ENCODE results near the gene METTL25B.

METTL25B gene

DNA sequence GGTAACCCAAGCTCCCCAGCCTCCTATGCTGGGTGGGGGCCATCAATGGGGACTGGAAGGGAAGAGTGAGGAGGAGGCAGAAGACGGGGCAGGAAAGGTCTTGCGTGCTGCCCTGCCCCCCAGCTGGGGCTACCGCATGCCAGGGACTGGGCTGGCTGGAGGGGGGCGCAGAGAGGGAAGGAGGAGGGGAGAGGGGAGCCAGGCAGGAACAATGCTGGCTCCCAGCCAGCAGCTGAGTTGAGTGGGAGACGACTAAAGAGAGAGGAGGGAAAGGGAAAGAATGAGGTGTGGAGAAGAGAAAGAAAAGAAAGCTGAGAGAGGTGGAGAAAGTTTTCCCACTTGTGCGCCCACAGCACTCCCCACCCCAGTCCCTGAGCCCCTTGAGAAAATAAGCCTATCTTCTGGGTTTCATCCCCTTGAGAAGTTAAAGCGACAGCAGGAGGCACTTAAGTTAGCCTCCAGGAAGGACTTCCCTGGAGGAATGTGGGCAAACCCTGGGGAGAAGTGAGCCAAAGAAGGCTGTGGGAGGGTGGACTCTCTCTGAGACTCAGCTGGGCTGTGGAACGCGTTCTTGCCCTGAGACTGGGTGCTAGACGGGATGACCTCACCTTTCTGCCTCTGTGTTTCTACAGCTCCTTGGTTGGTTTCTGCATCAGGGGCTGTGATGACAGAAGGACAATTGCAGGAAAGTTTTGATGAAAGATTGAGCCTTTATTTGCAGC, 38.2 kb upstream of the METTL25B start:
- no peak for DNase-seq (ENCODE audit: low spot score)
- Histone ChIP-seq H3K4me1 (ENCODE audit: control insufficient read depth in 2 of 2, insufficient read depth in 1 of 2, low read depth in 1 of 2, low read length in 2 of 2) (peaks cover 47 to 51% of the 10 kb centered on the region in 2 donors), H3K18ac (ENCODE audit: low read length) (peak overlapping the region; percentile 89), H2AK5ac (ENCODE audit: low read depth, low read length) (peak overlapping the region; percentile 64), H4K91ac (ENCODE audit: low read depth, low read length, poor library complexity) (no peak overlapping the region), H3K14ac (ENCODE audit: low read length) (no peak overlapping the region), H2BK120ac (ENCODE audit: low read depth, low read length) (no peak overlapping the region), H3K79me1 (ENCODE audit: low read depth, low read length) (no peaks in the 10 kb centered on the region), H3K4me3 (ENCODE audit: low read length in 2 of 2) (no peak overlapping the region), H4K8ac (ENCODE audit: low read depth, low read length) (no peak overlapping the region), H2BK5ac (ENCODE audit: low read length) (peak overlapping the region; percentile 63), H2BK12ac (ENCODE audit: low read length) (peak overlapping the region; percentile 8), H2BK15ac (ENCODE audit: low read length) (no peak overlapping the region), H2AFZ (ENCODE audit: low read length) (peak overlapping the region; percentile 31), H3K27ac (replicated peaks; ENCODE audit: low read length) (no peak overlapping the region), H3K4me2 (ENCODE audit: insufficient read depth, low read length, poor library complexity, severe bottlenecking) (peak overlapping the region; percentile 59), H3K9ac (ENCODE audit: low read depth, low read length, poor library complexity) (peak overlapping the region; percentile 66), H3K9me3 (replicated peaks in 1 of 2; ENCODE audit: control insufficient read depth in 2 of 2, insufficient read depth in 1 of 2, low read depth in 1 of 2, low read length in 2 of 2) (no peaks in the 10 kb centered on the region), H3K27me3 (ENCODE audit: control insufficient read depth in 3 of 3, insufficient read depth in 3 of 3, low read depth in 1 of 3, low read length in 3 of 3) (peaks cover 0 to 23% (median 0%) of the 10 kb centered on the region in 3 experiments), H3K23ac (ENCODE audit: low read depth, low read length, poor library complexity) (no peak overlapping the region), H3K4ac (ENCODE audit: low read length) (no peak overlapping the region), H3K36me3 (replicated peaks in 1 of 2; ENCODE audit: control insufficient read depth in 2 of 2, insufficient read depth in 2 of 2, low read length in 2 of 2) (no peaks in the 10 kb centered on the region)
- no CpG with 5 or more reads among the region's 10 CpGs for WGBS, 2 donors (ENCODE audit: extremely low coverage in 2 of 2, insufficient read length in 2 of 2, insufficient replicate concordance in 1 of 2)

GRCh38 chr1:156690675-156691036, 37.6 kb upstream of the METTL25B start:
- no peak overlapping the region for H3K4me2 ChIP-seq (ENCODE audit: insufficient read depth, low read length, poor library complexity, severe bottlenecking)
- no CpG with 5 or more reads among the region's 8 CpGs for WGBS, 2 donors (ENCODE audit: extremely low coverage in 2 of 2, insufficient read length in 2 of 2, insufficient replicate concordance in 1 of 2)
- no peak overlapping the region for H2BK15ac ChIP-seq (ENCODE audit: low read length)
- H3K14ac ChIP-seq (ENCODE audit: low read length) = no peak overlapping the region
- H2BK5ac ChIP-seq (ENCODE audit: low read length) = peak overlapping the region; percentile 63
- H3K18ac ChIP-seq (ENCODE audit: low read length) = peak overlapping the region; percentile 93
- peak overlapping the region; percentile 19 for H4K91ac ChIP-seq (ENCODE audit: low read depth, low read length, poor library complexity)
- no peaks in the 10 kb centered on the region for H3K9me3 ChIP-seq (replicated peaks in 1 of 2; ENCODE audit: control insufficient read depth in 2 of 2, insufficient read depth in 1 of 2, low read depth in 1 of 2, low read length in 2 of 2)
- peak overlapping the region; percentile 99 for H2AK5ac ChIP-seq (ENCODE audit: low read depth, low read length)
- H2AFZ ChIP-seq (ENCODE audit: low read length) = no peak overlapping the region
- H3K36me3 ChIP-seq (replicated peaks in 1 of 2; ENCODE audit: control insufficient read depth in 2 of 2, insufficient read depth in 2 of 2, low read length in 2 of 2) = no peaks in the 10 kb centered on the region
- H3K23ac ChIP-seq (ENCODE audit: low read depth, low read length, poor library complexity) = no peak overlapping the region
- H2BK12ac ChIP-seq (ENCODE audit: low read length) = peak overlapping the region; percentile 82
- DNase-seq (ENCODE audit: low spot score) = no peak
- H3K9ac ChIP-seq (ENCODE audit: low read depth, low read length, poor library complexity) = no peak overlapping the region
- H3K4ac ChIP-seq (ENCODE audit: low read length) = no peak overlapping the region
- peaks cover 47 to 51% of the 10 kb centered on the region in 2 donors for H3K4me1 ChIP-seq (ENCODE audit: control insufficient read depth in 2 of 2, insufficient read depth in 1 of 2, low read depth in 1 of 2, low read length in 2 of 2)
- H3K4me3 ChIP-seq (ENCODE audit: low read length in 2 of 2) = no peak overlapping the region
- no peaks in the 10 kb centered on the region for H3K79me1 ChIP-seq (ENCODE audit: low read depth, low read length)
- no peak overlapping the region for H4K8ac ChIP-seq (ENCODE audit: low read depth, low read length)
- no peak overlapping the region for H3K27ac ChIP-seq (replicated peaks; ENCODE audit: low read length)
- H2BK120ac ChIP-seq (ENCODE audit: low read depth, low read length) = no peak overlapping the region
- H3K27me3 ChIP-seq (ENCODE audit: control insufficient read depth in 3 of 3, insufficient read depth in 3 of 3, low read depth in 1 of 3, low read length in 3 of 3) = peaks cover 0 to 19% (median 0%) of the 10 kb centered on the region in 3 experiments

- no peak for DNase-seq (ENCODE audit: low spot score)
- Histone ChIP-seq H3K27ac (replicated peaks; ENCODE audit: low read length) (no peak overlapping the region), H3K4me1 (ENCODE audit: control insufficient read depth in 2 of 2, insufficient read depth in 1 of 2, low read depth in 1 of 2, low read length in 2 of 2) (peaks cover 47 to 51% of the 10 kb centered on the region in 2 donors)
Observed at GRCh38 chr1:156691191-156691590, 37.1 kb upstream of the METTL25B start.

DNA sequence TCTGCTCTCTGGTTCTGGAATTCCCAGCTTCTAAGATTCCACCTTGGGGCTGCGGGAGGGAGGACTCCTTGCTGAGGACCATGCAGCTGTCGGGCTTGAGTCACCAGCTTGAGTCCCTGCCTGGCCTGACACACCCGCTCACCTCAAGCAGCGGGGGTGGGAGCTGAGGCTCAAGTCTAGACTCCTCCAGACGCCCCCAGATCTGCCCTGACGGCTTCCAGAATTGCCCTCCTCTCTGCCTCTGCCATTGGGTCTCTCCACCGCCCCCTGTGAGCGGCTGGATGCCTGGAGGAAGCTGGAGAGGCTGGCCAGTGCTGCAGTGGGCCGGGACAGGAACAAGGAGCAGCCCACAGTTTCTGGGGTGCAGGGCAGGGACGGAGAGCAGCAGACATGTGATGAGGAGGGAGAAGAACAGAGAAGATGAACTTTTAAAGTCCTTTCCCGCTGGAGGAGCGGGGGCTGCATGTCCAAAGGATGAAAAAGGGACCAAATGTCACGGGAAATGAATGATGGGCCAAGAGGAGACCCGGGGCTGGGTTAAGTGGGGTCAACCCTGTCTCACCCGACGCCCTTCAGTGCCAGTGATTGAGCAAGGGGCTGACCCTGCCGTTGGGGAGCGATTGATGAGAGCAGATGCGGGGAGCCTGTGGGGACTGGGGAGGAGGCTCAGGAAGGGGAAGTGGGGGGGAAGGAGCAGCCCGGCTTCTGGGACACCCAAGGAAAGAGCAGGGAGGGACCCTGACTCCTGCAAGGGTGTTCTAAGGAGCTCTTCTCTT, 36.4 kb upstream of the METTL25B start:
- peak overlapping the region in 1 of 2 donors; percentile 22 for H3K4me3 ChIP-seq (ENCODE audit: low read length in 2 of 2)
- H3K9ac ChIP-seq (ENCODE audit: low read depth, low read length, poor library complexity) = no peak overlapping the region
- no CpG with 5 or more reads among the region's 20 CpGs for WGBS, 2 donors (ENCODE audit: extremely low coverage in 2 of 2, insufficient read length in 2 of 2, insufficient replicate concordance in 1 of 2)
- H2BK5ac ChIP-seq (ENCODE audit: low read length) = peak overlapping the region; percentile 63
- H3K79me1 ChIP-seq (ENCODE audit: low read depth, low read length) = no peaks in the 10 kb centered on the region
- no peaks in the 10 kb centered on the region for H3K36me3 ChIP-seq (replicated peaks in 1 of 2; ENCODE audit: control insufficient read depth in 2 of 2, insufficient read depth in 2 of 2, low read length in 2 of 2)
- peak overlapping the region; percentile 36 for H3K4me2 ChIP-seq (ENCODE audit: insufficient read depth, low read length, poor library complexity, severe bottlenecking)
- H3K18ac ChIP-seq (ENCODE audit: low read length) = peak overlapping the region; percentile 86
- H2BK12ac ChIP-seq (ENCODE audit: low read length) = peak overlapping the region; percentile 95
- peak overlapping the region; percentile 99 for H2AK5ac ChIP-seq (ENCODE audit: low read depth, low read length)
- H4K91ac ChIP-seq (ENCODE audit: low read depth, low read length, poor library complexity) = peak overlapping the region; percentile 66
- peak overlapping the region; percentile 80 for H3K4ac ChIP-seq (ENCODE audit: low read length)
- peak overlapping the region; percentile 67 for H2AFZ ChIP-seq (ENCODE audit: low read length)
- no peak overlapping the region for H3K14ac ChIP-seq (ENCODE audit: low read length)
- H4K8ac ChIP-seq (ENCODE audit: low read depth, low read length) = no peak overlapping the region
- peak overlapping the region; percentile 71 for H3K27ac ChIP-seq (replicated peaks; ENCODE audit: low read length)
- peak overlapping the region; percentile 98 for H2BK120ac ChIP-seq (ENCODE audit: low read depth, low read length)
- peak overlapping the region; percentile 52 for H3K23ac ChIP-seq (ENCODE audit: low read depth, low read length, poor library complexity)
- H2BK15ac ChIP-seq (ENCODE audit: low read length) = peak overlapping the region; percentile 92
- peaks cover 47 to 51% of the 10 kb centered on the region in 2 donors for H3K4me1 ChIP-seq (ENCODE audit: control insufficient read depth in 2 of 2, insufficient read depth in 1 of 2, low read depth in 1 of 2, low read length in 2 of 2)
- DNase-seq (ENCODE audit: low spot score) = no peak
- no peaks in the 10 kb centered on the region for H3K9me3 ChIP-seq (replicated peaks in 1 of 2; ENCODE audit: control insufficient read depth in 2 of 2, insufficient read depth in 1 of 2, low read depth in 1 of 2, low read length in 2 of 2)
- H3K27me3 ChIP-seq (ENCODE audit: control insufficient read depth in 3 of 3, insufficient read depth in 3 of 3, low read depth in 1 of 3, low read length in 3 of 3) = peaks cover 0 to 18% (median 0%) of the 10 kb centered on the region in 3 experiments

More at GRCh38 chr1:156691191-156691590, 37.1 kb upstream of the METTL25B start:
- no peak overlapping the region for H3K4me3 ChIP-seq (ENCODE audit: low read length in 2 of 2)
- H3K36me3 ChIP-seq (replicated peaks in 1 of 2; ENCODE audit: control insufficient read depth in 2 of 2, insufficient read depth in 2 of 2, low read length in 2 of 2) = no peaks in the 10 kb centered on the region
- H3K4ac ChIP-seq (ENCODE audit: low read length) = no peak overlapping the region
- peak overlapping the region; percentile 82 for H2BK12ac ChIP-seq (ENCODE audit: low read length)
- no peaks in the 10 kb centered on the region for H3K9me3 ChIP-seq (replicated peaks in 1 of 2; ENCODE audit: control insufficient read depth in 2 of 2, insufficient read depth in 1 of 2, low read depth in 1 of 2, low read length in 2 of 2)
- peak overlapping the region; percentile 64 for H3K9ac ChIP-seq (ENCODE audit: low read depth, low read length, poor library complexity)
- H2BK15ac ChIP-seq (ENCODE audit: low read length) = peak overlapping the region; percentile 49
- no peak overlapping the region for H3K14ac ChIP-seq (ENCODE audit: low read length)
- H4K91ac ChIP-seq (ENCODE audit: low read depth, low read length, poor library complexity) = peak overlapping the region; percentile 19
- peak overlapping the region; percentile 67 for H2AFZ ChIP-seq (ENCODE audit: low read length)
- no peak overlapping the region for H3K4me2 ChIP-seq (ENCODE audit: insufficient read depth, low read length, poor library complexity, severe bottlenecking)
- no CpG with 5 or more reads among the region's 10 CpGs for WGBS, 2 donors (ENCODE audit: extremely low coverage in 2 of 2, insufficient read length in 2 of 2, insufficient replicate concordance in 1 of 2)
- H3K23ac ChIP-seq (ENCODE audit: low read depth, low read length, poor library complexity) = no peak overlapping the region
- no peak overlapping the region for H2BK120ac ChIP-seq (ENCODE audit: low read depth, low read length)
- H3K79me1 ChIP-seq (ENCODE audit: low read depth, low read length) = no peaks in the 10 kb centered on the region
- H3K18ac ChIP-seq (ENCODE audit: low read length) = peak overlapping the region; percentile 93
- H2AK5ac ChIP-seq (ENCODE audit: low read depth, low read length) = peak overlapping the region; percentile 99
- peak overlapping the region; percentile 63 for H2BK5ac ChIP-seq (ENCODE audit: low read length)
- H3K27me3 ChIP-seq (ENCODE audit: control insufficient read depth in 3 of 3, insufficient read depth in 3 of 3, low read depth in 1 of 3, low read length in 3 of 3) = peaks cover 0 to 18% (median 0%) of the 10 kb centered on the region in 3 experiments
- H4K8ac ChIP-seq (ENCODE audit: low read depth, low read length) = no peak overlapping the region

Measured in neuronal stem cell (in vitro differentiated cells).